ENCODE results near the gene DENND1A. TPM values are rescaled to one million over a fixed set of nuclear protein-coding genes. Genes with fewer than 3 reads are reported as not detected.

Gene DENND1A
- 9.8 and 11.7 TPM in 2 replicates for total RNA-seq

GRCh38 chr9:123929870-123930831 is at the start of gene DENND1A:
Gene DENND1A, minus strand, starts transcription at chr9:123930126. Its CDS starts 221 bp downstream, at chr9:123929905.

GRCh38 chr9:123355761-123356431 is 574.0 kb downstream of the DENND1A start, which contains the start of gene CRB2:
Gene CRB2, plus strand, starts transcription at chr9:123356197. Its CDS starts 64 bp downstream, at chr9:123356261.

Other genes with a start within 250 kb of the DENND1A start
- gene LHX2, start 81.6 kb upstream of the DENND1A start, total RNA-seq = not detected in 2 replicates

Measured in smooth muscle cell of bladder (primary cell).